ENCODE data around the gene RIOK1. TPM values are rescaled to one million over a fixed set of nuclear protein-coding genes. Genes with fewer than 3 reads are reported as not detected.

RIOK1 gene
- total RNA-seq, 1 experiment from 2014 or later, result 27.3 TPM

DNA sequence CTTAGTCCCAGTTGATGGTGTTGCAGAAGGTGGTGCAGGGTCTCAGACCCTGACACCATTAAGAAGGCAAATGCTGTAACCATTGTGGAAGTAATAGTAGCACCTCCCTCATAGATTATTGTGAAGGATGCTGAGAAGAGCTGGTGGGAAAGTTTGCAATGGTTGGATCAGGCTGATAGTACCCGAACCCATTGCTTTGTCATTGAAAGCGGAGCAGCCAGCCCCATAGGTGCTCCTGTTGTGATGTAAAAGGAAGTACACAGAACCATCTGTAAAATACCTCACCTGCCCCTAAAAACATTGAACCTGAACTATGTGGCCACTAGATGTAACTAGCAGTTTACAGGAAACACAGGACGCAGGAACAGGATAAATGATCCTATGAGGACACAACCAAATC is 31.5 kb downstream of the RIOK1 start:
- DNase-seq, result peak; percentile 54
- Histone ChIP-seq H3K36me3 (replicated peaks; ENCODE audit: control insufficient read depth, insufficient read depth, low read length) (peaks cover 2% of the 10 kb centered on the region; the same call in 1 of the 2 replicates), H3K4me3 (ENCODE audit: insufficient read depth, low read depth, low read length) (no peak overlapping the region), H3K27me3 (ENCODE audit: control insufficient read depth, insufficient read depth, low read length) (no peaks in the 10 kb centered on the region)

- Histone ChIP-seq H3K36me3 (replicated peaks; ENCODE audit: control insufficient read depth, insufficient read depth, low read length) (no peaks in the 10 kb centered on the region), H3K4me3 (ENCODE audit: insufficient read depth, low read depth, low read length) (no peak overlapping the region), H3K27me3 (ENCODE audit: control insufficient read depth, insufficient read depth, low read length) (no peaks in the 10 kb centered on the region)
- no peak for DNase-seq
Measured at GRCh38 chr6:7424058-7424457, 34.5 kb downstream of the RIOK1 start.

DNA sequence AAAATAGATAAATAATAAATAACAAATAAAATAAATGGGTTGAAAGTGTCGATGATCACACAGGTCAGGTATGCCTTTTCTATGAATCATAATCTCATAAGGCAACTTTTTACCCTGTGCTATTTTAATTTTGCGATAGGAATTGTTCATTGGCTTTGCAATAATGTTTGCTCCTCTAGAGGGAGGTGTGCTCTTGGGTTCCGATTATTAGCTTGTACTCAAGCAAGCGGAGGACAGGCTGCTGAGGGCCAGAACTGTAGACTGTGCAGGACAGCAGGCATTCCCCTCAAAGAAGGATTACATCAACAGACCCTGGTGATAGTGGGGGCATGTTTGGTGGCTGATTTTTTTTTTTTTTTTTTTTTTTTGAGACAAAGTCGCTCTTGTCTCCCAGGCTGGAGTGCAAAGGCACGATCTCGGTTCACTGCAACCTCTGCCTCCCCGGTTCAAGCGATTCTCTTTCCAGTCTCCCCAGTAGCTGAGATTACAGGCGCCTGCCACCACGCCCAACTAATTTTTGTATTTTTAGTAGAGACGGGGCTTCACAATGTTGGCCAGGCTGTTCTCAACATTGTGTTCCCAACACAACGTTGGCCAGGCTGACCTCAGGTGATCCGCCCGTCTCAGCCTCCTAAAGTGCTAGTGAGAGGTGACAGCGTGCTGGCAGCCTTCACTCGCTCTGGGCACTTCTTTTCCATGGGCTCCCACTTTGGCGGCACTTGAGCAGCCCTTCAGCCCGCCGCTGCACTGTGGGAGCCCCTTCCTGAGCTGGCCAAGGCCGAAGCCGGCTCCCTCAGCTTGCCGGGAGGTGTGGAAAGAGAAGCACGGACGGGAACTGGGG is 35.6 kb downstream of the RIOK1 start:
- H3K4me3 ChIP-seq (ENCODE audit: insufficient read depth, low read depth, low read length), result no peak overlapping the region
- no peaks in the 10 kb centered on the region for H3K27me3 ChIP-seq (ENCODE audit: control insufficient read depth, insufficient read depth, low read length)
- DNase-seq, result peak; percentile 57
- no peaks in the 10 kb centered on the region for H3K36me3 ChIP-seq (replicated peaks; ENCODE audit: control insufficient read depth, insufficient read depth, low read length)

DNA sequence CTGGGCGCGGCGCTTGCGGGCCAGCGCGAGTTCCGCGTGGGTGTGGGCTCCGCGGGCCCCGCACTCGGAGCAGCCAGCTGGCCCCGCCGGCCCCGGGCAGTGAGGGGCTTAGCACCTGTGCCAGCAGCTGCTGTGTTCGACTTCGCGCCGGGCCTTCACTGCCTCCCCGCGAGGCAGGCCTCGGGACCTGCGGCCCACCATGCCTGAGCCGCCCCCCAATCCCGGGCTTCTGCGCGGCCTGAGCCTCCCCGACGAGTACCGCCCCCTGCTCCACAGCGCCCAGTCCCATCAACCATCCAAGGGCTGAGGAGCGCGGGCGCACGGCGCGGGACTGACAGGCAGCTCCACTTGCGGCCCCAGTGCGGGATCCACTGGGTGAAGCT is 36.2 kb downstream of the RIOK1 start:
- no peak for DNase-seq
- Histone ChIP-seq H3K4me3 (ENCODE audit: insufficient read depth, low read depth, low read length) (no peak overlapping the region), H3K36me3 (replicated peaks; ENCODE audit: control insufficient read depth, insufficient read depth, low read length) (no peaks in the 10 kb centered on the region), H3K27me3 (ENCODE audit: control insufficient read depth, insufficient read depth, low read length) (no peaks in the 10 kb centered on the region)

- Histone ChIP-seq H3K27me3 (ENCODE audit: control insufficient read depth, insufficient read depth, low read length) (no peaks in the 10 kb centered on the region), H3K36me3 (replicated peaks; ENCODE audit: control insufficient read depth, insufficient read depth, low read length) (no peaks in the 10 kb centered on the region), H3K4me3 (ENCODE audit: insufficient read depth, low read depth, low read length) (no peak overlapping the region)
- DNase-seq, result no peak
Measured at GRCh38 chr6:7426447-7427169, 37.0 kb downstream of the RIOK1 start.

DNA sequence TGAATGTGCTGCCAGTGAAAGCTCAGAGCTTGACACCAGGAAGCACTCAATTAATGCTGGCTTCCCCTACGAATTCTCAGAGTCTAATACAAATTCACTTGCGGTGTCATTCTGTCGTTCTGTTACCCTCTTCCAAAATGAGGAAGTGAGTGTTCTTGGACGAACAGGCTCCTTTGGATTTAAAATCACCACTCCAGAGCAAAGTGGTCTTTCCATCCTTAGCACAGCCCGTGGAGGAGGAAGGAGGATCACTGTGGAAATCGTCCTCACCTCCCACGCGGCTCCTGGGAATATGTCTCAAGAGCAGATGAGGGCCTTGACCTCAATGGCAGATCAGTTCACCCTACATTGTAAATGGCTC is 41.7 kb downstream of the RIOK1 start:
- no peaks in the 10 kb centered on the region for H3K27me3 ChIP-seq (ENCODE audit: control insufficient read depth, insufficient read depth, low read length)
- no peaks in the 10 kb centered on the region for H3K36me3 ChIP-seq (replicated peaks; ENCODE audit: control insufficient read depth, insufficient read depth, low read length)
- no peak for DNase-seq
- no peak overlapping the region for H3K4me3 ChIP-seq (ENCODE audit: insufficient read depth, low read depth, low read length)

DNA sequence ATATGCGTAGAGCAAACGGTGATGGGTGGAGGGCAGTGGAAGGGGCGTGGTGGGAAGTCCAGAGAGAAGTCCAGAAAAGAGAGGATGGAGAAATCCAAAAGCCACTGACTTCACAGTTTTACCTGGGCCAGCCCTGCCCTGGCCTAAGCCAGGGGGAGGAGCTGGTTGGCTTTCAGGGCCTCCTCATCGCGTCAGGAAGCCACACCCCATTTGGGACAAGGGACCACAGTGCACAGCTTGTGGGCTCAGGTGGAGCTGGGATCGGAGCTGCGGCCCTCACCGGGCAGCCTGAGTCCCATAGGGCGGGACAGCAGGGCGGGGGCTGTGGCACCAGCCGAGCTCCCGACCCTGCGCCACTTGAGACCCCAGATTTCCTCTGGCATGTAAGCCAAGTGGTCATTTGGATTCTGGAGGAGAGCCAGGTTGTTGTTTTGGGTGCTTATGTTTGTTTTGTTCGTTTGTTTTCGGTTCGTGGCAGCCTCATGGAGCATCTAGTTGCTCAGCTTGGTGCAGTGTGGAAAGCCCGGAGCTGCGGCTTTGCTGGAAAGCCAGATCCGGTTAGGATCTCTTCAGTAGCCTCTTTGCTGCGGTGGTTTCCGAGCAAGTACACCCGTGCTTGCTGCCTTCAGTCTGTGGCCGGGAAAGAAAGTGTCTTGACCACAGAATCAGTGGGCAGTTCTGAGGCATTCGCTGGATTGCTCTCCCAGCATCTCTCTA is 42.2 kb downstream of the RIOK1 start:
- H3K4me3 ChIP-seq (ENCODE audit: insufficient read depth, low read depth, low read length), result no peak overlapping the region
- DNase-seq, result peak; percentile 83
- H3K36me3 ChIP-seq (replicated peaks; ENCODE audit: control insufficient read depth, insufficient read depth, low read length), result no peaks in the 10 kb centered on the region
- H3K27me3 ChIP-seq (ENCODE audit: control insufficient read depth, insufficient read depth, low read length), result no peaks in the 10 kb centered on the region

- H3K36me3 ChIP-seq (replicated peaks; ENCODE audit: control insufficient read depth, insufficient read depth, low read length), result no peaks in the 10 kb centered on the region
- no peaks in the 10 kb centered on the region for H3K27me3 ChIP-seq (ENCODE audit: control insufficient read depth, insufficient read depth, low read length)
- peak; percentile 47 for DNase-seq
- no peak overlapping the region for H3K4me3 ChIP-seq (ENCODE audit: insufficient read depth, low read depth, low read length)
Measured at GRCh38 chr6:7432391-7433120, 42.9 kb downstream of the RIOK1 start.

DNA sequence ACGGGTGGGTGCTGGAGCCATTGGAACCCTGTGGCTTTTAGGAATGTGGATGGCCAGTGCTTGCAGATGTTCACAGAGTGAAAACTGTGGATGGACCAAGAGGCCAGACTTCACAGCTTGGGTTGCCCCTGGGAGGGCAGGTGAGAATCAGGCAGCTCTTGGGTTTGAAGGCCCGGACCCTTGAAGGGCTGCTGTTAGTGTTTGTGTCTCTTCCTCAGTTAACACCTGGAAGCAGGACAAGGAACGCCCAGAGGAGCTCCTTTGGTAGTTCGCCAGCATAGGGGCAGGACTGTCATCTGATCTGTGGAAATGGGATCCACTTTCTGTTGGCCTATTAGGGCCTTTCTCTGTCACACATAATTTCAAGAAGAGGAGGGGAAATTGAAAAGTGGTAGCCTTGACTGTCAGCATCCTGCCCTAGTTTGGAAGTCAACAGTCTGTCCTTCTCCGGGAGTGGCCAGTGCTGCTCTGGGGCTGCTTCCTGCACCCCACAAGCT is 43.6 kb downstream of the RIOK1 start:
- Histone ChIP-seq H3K4me3 (ENCODE audit: insufficient read depth, low read depth, low read length) (no peak overlapping the region), H3K27me3 (ENCODE audit: control insufficient read depth, insufficient read depth, low read length) (no peaks in the 10 kb centered on the region), H3K36me3 (replicated peaks; ENCODE audit: control insufficient read depth, insufficient read depth, low read length) (no peaks in the 10 kb centered on the region)
- DNase-seq, result no peak

DNA sequence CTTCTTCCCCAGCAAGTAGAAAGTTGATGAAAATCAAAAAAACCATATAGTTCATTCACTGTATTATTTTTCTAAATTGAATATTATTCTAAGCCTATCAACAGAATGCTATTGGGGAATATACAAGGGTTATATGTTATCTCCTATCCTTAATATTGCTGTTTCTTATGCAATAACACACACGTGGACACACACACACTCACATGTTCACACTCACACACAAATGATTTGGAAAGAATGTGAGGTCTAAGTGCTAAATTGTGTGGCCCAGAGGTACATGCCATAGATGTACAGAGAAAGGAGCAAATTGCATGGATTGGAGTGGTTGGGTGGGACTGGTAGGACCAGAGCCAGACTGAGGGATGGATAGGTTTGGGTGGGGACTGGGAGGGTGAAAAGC is 45.1 kb downstream of the RIOK1 start:
- Histone ChIP-seq H3K27me3 (ENCODE audit: control insufficient read depth, insufficient read depth, low read length) (no peaks in the 10 kb centered on the region), H3K4me3 (ENCODE audit: insufficient read depth, low read depth, low read length) (no peak overlapping the region), H3K36me3 (replicated peaks; ENCODE audit: control insufficient read depth, insufficient read depth, low read length) (no peaks in the 10 kb centered on the region)
- DNase-seq, result no peak

GRCh38 chr6:7438011-7438410 is 48.4 kb downstream of the RIOK1 start:
- Histone ChIP-seq H3K27me3 (ENCODE audit: control insufficient read depth, insufficient read depth, low read length) (no peaks in the 10 kb centered on the region), H3K4me3 (ENCODE audit: insufficient read depth, low read depth, low read length) (no peak overlapping the region), H3K36me3 (replicated peaks; ENCODE audit: control insufficient read depth, insufficient read depth, low read length) (no peaks in the 10 kb centered on the region)
- DNase-seq, result no peak

- DNase-seq, result no peak
- Histone ChIP-seq H3K27me3 (ENCODE audit: control insufficient read depth, insufficient read depth, low read length) (no peaks in the 10 kb centered on the region), H3K4me3 (ENCODE audit: insufficient read depth, low read depth, low read length) (no peak overlapping the region), H3K36me3 (replicated peaks; ENCODE audit: control insufficient read depth, insufficient read depth, low read length) (no peaks in the 10 kb centered on the region)
Measured at GRCh38 chr6:7439228-7439627, 49.6 kb downstream of the RIOK1 start.

DNA sequence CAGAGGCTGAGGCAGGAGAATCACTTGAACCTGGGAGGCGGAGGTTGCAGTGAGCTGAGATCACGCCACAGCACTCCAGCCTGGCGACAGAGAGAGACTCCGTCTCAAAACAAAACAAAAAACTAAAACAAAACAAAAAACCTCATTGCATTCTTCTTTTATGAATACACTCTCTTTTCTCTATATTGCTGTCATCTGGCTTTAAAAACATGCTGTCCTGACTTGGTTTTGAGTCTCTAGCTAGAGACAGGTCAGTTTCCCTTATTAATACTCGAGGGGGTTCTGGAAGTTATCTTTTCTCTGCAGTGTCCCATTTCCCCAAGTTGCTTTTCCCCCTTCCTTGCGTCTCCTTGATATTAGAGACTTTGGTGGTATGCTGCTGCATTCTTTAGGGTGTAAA is 50.9 kb downstream of the RIOK1 start:
- DNase-seq, result no peak
- no peaks in the 10 kb centered on the region for H3K27me3 ChIP-seq (ENCODE audit: control insufficient read depth, insufficient read depth, low read length)
- H3K36me3 ChIP-seq (replicated peaks; ENCODE audit: control insufficient read depth, insufficient read depth, low read length), result no peaks in the 10 kb centered on the region
- H3K4me3 ChIP-seq (ENCODE audit: insufficient read depth, low read depth, low read length), result no peak overlapping the region

GRCh38 chr6:7441048-7441775 is 51.6 kb downstream of the RIOK1 start:
- no peak for DNase-seq
- H3K4me3 ChIP-seq (ENCODE audit: insufficient read depth, low read depth, low read length), result no peak overlapping the region
- no peaks in the 10 kb centered on the region for H3K27me3 ChIP-seq (ENCODE audit: control insufficient read depth, insufficient read depth, low read length)
- no peaks in the 10 kb centered on the region for H3K36me3 ChIP-seq (replicated peaks; ENCODE audit: control insufficient read depth, insufficient read depth, low read length)

All from H7 (cell line).